CD4-positive, alpha-beta T cell treated with Interleukin-17A for 4 hours (primary cell): Measurements from ENCODE around the gene AMOTL1.
"Not testable (repeated sequence)": the region's sequence is repeated elsewhere in the genome, so short reads cannot be mapped to it uniquely, and the experiment has no call there.

Source experiments
- DNase-seq: peaks from one replicate; pipeline ENCODE4 v3.0.0-alpha.2; 2020; ENCODE audit warnings: mixed read lengths

AMOTL1 gene

GRCh38 chr11:94795476-94796189, 27.5 kb downstream of the AMOTL1 start:
- DNase-seq, result no peak

DNA sequence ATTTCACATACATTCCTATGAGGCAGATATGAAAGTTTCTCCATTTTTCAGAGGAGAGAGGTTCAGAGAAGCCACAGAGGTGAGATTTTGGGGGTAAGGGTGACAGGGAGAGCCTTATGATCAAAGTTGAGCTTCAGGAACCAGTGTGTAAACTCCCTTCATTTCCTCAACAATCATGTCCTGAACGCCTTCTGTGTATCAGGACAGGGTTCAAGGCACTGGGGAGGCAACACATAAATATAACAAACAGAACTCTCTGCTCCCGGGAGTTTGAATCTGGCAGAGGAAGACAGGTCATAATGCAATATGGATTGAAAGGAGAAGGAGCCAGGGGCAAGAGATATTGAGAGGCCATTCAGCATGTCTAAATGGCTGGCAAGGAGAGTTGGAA, 28.0 kb downstream of the AMOTL1 start:
- DNase-seq, result no peak

DNA sequence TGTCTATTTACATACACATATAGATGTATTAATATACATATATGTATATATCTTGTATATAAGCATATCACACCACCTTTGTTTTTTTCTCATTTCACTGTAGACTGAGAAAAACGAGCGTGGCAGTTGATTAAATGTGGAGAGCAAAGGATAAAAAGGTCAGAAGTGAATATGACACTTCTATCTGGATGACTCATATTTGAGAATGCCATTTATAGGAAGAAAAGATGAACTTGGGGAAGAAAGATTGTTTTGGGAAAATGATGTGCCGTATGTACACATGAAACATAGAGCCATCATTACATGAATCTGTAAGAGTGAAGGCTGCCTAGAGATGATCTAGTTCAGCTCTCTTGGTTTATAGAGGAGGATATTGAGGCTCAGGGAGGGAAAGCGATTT, 28.7 kb downstream of the AMOTL1 start:
- DNase-seq, result no peak

- DNase-seq, result no peak
Observed at GRCh38 chr11:94799726-94800125, 31.6 kb downstream of the AMOTL1 start.

DNA sequence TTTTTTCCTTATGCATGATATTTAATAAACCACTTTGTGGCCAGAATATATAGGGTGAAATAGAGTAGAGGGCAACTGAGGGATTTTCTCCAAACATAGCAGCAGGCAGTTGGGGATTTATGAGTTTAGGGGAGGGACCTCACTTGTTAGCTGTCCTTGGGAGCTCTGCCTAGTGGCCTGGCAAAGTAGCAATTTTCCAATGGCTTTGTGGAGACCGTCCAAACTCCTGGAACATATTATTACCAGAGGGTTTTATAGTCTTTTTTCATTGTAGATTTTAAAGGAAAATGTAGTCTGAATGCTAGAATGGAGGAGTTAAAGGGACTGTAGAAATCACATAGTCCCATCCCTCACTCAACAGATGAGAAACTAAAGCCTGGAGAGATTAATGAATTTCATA, 32.3 kb downstream of the AMOTL1 start:
- DNase-seq, result no peak

GRCh38 chr11:94801866-94802460, 33.8 kb downstream of the AMOTL1 start:
- DNase-seq, result no peak

GRCh38 chr11:94802501-94802900, 34.3 kb downstream of the AMOTL1 start:
- DNase-seq, result no peak

- no peak for DNase-seq
Observed at GRCh38 chr11:94803491-94803890, 35.3 kb downstream of the AMOTL1 start.

DNA sequence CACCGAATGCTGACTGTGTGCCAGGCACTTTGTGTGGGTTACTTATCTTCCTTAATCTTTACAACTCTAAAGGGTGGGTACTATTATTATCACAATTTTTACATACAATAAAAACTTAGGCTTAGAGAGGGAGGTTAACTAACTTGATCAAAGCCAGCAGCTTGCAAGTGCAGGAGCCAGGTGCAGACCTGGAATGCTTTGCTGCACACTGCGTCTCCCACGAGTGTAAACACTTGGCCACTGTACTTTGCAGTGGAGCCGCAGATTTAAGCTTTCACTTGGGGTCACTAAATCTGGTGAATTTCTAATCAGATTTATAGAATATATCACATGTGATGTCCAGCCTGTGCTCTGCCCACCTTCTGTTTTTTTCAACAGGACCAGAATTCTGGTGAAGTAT, 36.7 kb downstream of the AMOTL1 start:
- no peak for DNase-seq

DNA sequence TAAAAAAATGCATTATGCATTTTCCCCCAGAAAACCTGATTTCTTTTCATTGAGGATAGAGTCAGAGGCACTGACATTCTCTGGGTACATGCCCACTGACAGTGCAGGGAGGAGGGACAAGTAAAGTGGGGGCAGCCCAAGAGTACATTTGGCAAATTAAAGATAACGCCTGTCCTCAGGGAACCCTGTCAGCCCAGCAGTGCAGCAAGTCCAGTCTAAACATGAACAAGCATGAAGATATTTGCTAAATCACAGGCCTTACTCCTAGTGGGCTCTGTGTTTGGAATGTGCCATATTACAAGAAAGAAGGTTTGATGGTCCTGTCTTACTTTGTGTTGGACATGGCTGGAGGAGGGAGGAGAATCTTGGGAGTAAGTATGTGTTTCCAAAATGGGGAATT, 37.9 kb downstream of the AMOTL1 start:
- no peak for DNase-seq

GRCh38 chr11:94806419-94806818, 38.3 kb downstream of the AMOTL1 start:
- no peak for DNase-seq

DNA sequence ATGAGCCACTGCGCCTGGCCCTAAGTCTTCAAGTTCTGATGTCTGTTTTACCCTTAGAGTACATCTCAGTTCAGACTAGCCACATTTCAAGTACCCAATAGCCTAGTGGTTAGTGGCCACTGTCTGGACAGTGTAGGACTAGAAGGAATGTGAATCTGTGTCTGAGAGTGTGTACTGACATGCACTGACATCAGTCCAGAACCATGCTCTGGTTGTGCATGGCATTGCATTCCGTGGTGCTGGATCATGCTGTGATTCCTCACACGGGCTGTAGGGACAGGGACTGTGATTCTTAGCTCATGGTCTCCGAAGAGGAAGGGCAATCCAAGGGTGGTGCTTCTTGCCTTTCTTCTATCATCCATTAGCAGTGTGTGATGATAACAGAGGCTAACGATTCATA, 41.1 kb downstream of the AMOTL1 start:
- DNase-seq, result no peak

- DNase-seq, result not testable (repeated sequence)
Observed at GRCh38 chr11:94812724-94813720, 44.9 kb downstream of the AMOTL1 start.

DNA sequence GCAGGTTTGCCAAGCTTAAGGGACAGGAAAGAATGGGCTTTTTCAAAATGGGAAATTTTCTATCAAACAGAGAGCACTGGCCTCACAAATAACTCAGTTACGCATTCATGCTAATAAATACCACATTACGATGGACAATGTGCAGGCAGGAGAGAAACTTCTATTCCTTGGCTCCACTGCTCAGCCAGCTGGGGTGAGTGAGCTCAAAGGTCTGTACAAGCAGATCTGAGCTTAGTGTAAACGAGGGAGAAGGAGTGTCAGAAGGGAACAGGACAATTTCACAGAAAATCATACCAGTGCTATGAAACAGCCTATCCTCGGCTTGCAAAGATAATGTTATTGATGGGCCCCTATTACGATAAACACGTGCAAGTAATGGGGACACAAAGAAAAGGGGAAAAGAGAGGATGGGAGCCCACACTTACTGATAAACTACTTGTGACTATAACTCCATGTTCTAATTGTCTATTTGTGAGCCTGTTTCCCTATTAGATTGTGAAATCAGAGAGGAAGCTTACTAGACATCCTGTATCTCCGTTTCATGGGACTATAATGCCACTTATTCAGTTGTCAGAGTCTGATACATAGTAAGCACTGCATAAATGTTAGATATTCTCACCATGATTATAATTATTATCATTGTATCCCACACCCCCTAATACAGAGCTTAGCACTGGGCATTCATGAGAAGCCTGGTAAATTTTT, 46.3 kb downstream of the AMOTL1 start:
- DNase-seq, result no peak

- DNase-seq, result no peak
Observed at GRCh38 chr11:94815705-94816344, 47.7 kb downstream of the AMOTL1 start.

GRCh38 chr11:94820480-94820879, 52.3 kb downstream of the AMOTL1 start:
- DNase-seq, result no peak

DNA sequence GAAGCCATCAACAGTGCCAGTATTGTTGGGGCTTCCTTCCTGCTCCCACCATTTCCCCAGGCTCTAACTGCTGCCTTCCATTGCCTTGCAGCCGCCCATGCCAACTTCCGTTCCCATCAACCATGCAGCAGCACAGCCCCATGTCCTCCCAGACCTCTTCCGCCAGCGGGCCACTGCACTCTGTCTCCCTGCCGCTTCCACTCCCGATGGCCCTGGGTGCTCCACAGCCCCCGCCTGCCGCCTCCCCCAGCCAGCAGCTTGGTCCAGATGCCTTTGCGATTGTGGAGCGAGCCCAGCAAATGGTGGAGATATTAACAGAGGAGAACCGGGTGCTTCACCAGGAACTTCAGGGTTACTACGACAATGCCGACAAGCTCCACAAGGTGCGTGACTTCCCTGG, 53.3 kb downstream of the AMOTL1 start:
- DNase-seq, result no peak

DNA sequence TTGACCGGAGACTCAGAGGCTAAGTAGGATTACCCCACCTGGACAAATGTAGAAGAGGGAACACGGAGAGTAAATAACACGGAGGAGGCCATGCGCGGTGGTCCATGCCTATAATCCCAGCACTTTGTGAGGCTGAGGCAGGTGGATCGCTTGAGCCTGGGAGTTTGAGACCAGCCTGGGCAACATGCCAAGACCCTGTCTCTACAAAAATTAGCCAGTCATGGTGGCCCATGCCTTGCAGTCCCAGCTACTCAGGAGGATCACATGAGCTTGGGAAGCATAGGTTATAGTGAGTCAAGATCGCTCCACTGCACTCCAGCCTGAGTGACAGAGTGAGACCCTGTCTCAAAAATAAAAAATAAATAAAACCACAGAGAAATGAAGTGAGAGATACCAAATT, 53.9 kb downstream of the AMOTL1 start:
- DNase-seq, result no peak

- DNase-seq, result no peak
Observed at GRCh38 chr11:94823102-94823732, 55.1 kb downstream of the AMOTL1 start.

GRCh38 chr11:94825031-94825430, 56.9 kb downstream of the AMOTL1 start:
- DNase-seq, result no peak

- DNase-seq, result no peak
Observed at GRCh38 chr11:94825481-94825880, 57.3 kb downstream of the AMOTL1 start.

DNA sequence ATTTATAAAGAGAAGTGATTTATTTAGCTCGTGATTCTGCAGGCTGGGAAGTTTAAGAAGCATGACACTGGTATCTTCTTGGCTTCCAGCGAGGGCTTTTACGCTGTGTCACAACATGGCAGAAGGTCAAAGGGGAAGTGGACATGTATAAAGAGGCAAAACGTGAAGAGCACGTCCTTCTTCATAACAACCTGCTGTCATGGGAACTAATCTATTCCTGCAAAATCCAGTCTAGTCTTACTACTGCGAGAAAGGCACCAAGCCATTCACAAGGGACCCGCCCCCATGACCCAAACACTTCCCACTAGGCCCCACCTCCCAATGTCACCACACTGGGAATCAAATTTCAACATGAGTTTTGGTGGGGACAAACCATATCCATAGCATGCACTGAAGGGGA, 58.3 kb downstream of the AMOTL1 start:
- no peak for DNase-seq
